ENCODE data around the gene CLIP3.
A peak's percentile ranks its signal among the peaks of the same experiment; 100 is the strongest.
"Not testable (repeated sequence)": the region's sequence is repeated elsewhere in the genome, so short reads cannot be mapped to it uniquely, and the experiment has no call there.

Gene CLIP3

DNA sequence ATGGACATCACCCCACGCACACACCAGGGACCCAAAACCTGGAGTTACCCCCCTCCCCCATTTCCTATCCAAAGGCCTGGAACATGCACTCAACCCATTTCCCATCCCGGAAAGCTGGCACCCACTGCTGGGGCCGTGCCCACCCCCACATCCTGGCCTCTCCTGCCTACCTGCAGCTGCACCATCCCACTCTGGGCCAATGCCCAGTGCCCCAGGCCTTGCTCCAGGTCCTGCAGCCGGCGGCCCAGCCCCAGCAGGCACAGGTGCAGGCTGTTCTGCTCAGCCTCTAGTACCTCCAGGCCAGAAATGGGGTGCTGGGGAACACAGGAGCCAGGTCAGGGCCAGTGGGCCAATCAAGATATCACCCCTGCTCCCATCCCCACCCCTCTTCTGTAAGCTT is 25.7 kb downstream of the CLIP3 start:
- no peak for DNase-seq

DNA sequence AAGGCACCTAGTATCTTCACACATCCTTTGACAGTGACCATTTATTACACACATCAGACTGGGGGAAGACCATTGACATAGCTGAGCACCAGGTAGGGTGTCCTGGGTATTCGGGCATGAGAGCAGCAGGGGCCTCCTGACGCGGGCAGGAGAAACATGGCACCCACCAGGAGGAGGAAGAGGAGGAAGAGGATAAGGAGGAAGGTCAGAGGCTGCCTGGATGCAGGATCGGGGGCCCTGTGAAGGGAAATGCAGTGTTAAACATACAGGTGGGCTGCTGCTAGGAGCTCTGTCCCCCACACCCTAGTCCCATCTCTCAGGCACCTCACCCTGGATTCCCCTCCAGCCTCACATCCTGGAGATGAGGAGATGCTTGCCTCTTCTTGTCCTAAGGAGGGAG is 29.4 kb downstream of the CLIP3 start:
- DNase-seq: no peak

DNA sequence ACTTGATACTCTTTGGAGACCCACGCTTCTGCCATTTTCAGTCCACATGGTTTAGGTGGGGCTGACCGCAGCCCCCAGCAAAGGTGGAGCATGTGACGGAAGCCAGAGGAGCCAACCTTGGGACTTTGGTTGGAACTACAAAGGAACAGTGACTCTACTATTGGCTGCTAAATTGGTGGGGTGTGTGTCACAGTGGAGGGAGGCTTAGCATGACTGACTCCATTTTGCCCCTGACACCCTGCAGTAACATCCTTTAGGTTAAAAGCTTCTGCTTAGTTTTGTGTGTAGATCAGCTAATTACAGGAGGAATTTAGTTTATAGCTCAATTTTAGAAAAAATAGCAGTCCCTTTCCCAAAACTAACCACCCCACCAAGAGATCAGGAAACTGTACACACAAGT is 31.1 kb downstream of the CLIP3 start:
- DNase-seq: no peak

DNA sequence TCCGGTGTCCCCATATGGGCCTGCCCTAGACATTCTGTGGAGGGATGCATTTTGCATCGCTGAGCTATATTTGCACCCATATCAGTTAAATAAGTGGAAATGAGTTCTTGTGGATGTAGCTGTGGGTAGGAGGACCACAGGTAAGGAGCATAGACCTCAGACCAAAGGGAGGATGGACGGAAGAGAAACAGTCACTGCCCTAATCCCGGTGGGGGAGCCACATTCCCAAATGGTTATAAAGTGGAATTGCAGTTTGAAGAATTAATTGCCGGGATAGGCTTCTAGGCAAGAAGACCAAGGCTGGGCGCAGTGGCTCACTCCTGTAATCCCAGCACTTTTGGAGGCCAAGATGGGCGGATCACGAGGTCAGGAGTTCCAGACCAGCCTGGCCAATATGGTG is 35.9 kb downstream of the CLIP3 start:
- DNase-seq: no peak

DNA sequence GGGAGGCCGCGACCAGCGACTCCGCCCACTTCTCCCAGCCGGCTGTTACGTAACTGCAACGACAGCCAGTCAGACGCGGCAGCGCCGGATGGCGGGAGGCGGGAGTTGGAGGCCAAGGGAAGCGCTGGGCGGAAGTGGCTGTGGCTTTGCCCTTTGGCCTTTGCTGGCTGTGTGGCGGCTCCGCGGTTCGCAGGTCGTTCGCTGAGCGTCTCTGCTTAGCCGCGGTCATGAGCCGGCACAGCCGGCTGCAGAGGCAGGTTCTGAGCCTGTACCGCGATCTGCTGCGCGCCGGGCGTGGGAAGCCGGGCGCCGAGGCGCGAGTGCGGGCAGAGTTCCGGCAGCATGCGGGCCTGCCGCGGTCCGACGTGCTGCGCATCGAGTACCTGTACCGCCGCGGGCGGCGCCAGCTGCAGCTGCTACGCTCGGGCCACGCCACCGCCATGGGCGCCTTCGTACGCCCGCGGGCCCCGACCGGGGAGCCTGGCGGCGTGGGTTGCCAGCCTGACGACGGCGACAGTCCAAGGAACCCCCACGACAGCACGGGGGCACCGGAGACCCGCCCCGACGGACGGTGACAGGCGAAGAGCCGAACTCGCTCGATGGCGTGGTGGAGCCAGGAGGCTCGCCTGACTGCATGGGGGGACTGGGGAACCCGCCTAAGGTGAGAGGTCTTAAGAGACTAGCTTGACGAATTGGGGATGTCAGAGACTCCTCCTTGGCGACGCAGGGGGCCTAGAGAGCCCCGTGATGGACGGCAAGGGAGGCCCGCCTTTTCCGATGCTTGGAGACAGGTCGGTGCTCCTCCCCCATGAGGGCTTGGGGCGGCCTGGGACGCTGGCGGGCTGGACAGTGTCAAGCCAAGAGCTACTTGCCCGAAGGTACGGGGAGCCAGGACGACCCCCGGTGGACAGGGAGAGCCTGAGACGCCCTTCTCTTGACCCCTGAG is 37.4 kb downstream of the CLIP3 start, which contains the start of gene SDHAF1:
Gene SDHAF1, plus strand, starts transcription at position 141 of the 946 bp plus-strand sequence. Its CDS starts 87 bp downstream, at position 228.
- DNase-seq: peak; percentile 96

DNA sequence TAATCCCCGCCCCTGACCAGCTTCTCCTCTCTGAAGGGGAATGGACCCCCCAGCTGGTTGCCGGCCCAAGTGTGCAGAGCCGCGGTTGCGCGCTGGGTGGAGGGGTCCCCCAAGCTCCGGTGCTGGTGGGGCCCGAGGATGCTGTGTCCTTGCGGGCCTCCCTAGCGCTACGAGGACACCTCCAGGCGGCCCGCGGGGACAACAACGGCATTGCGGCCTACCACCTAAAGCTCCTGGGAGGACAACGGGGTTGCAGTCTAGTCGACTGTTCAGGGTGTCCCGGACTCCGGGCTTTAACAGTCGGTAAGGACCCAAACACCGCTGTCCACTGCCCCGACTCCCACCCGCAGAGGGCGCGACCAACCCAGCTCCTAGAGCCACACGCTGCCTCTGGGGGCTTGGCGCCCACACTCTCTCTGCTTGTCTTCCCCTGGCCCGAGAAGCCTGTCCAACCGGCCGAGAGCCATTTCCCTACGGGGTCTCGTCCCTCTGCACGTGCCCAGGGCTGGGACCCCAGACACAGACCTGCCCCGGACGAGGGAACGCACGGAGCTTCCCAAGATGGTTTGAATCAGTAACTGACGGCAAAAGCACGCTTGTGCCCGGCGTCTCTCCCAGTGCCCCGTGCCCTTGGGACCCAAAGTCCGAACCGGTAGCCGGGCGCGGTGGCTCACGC is 38.6 kb downstream of the CLIP3 start:
- peak; percentile 65 for DNase-seq

DNA sequence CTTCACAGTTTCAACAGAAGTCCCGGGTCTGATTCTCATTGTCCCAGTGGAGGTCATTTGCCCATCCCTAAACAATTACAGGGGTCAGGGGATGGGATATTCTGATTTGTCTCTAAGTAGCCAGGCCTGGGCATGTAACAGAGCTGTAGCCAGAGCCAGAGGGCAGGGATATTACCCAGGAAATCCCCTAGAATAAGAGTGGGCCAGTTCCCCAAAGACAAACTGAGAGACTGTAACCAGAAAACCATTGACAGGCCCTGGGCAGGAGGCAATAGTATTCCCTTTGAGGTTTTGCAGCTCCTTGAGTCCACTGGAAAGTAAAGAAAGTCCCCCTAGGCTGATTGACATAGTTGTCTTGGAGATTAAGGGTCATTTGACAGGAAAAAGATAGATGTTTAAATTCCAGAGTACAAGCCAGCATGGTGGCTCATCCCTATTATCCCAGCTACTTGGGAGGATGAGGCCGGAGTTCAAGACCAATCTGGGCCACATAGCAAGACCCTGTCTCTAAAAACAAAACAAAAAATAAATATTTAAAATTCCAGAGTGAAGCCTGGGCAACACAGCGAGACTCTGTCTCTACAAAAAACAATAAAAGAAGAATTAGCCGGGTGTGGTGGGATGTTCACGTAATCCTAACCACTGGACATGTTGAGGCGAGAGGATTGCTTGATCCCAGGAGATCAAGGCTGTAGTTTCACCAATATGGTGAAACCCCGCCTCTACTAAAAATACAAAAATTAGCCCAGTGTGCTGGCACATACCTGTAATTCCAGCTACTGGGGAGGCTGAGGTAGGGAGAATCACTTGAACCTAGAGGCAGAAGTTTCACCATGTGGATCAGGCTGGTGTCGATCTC is 39.5 kb downstream of the CLIP3 start:
- no peak for DNase-seq

DNA sequence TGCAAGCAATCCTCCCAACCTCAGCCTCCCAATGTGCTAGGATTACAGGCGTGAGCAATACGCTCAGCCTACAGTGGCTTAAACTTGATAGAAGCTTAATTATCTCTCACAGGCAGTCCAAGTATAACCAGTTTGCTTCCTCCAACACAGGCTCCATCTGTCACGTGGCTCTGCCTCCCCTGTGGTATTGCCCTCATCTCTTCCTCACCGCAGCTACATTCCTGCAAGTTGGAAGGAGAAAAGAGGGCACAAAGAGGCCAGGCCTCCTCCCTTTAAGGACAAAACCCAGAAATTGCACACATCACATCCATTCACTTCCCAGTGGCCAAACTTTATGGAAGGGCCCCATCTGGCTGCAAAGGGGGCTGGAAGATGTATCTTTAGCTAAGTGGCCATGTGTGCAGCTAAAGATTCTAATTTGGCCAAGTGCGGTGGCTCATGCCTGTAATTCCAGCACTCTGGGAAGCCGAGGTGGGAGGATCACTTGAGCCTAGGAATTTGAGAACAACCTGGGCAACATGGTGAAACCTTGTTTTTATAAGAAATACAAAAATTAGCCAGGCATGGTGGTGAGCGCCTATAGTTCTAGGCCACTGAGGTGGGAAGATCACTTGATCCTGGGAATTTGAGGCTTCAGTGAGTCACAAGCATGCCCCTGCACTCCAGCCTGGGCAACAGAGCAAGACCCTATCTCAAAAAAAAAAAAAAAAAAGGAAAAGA is 40.8 kb downstream of the CLIP3 start:
- no peak for DNase-seq

DNA sequence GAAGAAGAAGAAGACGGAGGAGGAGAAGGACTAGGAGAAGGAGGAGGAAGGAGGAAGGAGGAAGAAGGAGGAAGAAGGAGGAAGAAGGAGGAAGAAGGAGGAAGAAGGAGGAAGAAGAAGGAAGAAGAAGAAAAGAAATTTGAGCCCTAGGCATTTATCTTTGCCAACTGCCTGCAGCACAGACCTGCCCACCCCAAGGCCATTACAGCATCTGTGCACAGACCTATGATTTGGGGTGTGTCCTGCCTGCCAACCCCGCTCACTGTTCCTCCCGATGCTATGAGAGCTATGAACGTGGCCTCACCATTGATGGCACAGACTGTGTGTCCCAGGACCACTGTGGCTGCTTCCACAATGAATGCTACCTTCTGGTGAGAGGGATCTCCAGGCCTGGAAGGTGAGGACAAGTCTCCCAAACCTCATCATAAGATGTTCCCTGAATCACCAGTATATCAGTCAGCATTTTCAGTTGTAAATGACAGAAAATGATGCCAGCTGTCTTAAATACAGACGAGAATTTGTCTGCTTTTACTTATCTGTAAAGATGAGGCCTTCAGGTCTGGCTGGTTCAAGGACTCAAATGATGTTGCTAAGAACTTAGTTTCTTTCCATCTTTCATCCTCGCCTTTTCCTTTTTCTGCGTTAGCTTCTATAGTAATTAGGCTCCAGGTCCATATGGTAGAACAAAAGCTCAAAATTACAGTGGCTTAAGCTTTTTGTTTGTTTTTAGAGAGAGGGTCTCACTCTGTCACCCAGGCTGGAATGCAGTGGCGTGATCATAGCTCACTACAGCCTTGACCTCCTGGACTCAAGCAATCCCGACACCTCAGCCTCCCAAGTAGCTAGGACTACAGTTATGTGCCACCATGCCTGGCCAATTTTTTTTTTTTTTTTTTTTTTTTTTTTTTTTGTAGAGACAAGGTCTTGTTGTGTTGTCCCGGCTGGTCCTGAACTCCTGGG is 41.6 kb downstream of the CLIP3 start:
- no peak for DNase-seq

DNA sequence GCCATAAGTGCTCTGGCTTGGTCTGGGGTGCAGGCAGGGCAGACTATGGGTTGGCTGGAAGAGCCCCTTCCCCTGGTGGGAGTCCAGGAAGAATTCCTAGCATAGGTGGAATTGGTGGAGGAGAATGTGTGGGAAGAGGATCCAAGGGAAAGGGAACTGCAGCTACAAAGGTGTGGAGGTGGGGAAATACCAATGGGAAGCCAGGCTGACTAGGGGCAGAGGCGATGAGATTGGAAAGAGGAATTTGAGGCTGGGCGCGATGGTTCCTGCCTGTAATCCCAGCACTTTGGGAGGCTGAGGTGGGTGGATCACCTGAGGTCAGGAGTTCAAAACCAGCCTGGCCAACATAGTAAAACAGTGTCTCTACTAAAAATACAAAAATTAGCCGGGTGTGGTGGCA is 42.5 kb downstream of the CLIP3 start:
- no peak for DNase-seq

DNA sequence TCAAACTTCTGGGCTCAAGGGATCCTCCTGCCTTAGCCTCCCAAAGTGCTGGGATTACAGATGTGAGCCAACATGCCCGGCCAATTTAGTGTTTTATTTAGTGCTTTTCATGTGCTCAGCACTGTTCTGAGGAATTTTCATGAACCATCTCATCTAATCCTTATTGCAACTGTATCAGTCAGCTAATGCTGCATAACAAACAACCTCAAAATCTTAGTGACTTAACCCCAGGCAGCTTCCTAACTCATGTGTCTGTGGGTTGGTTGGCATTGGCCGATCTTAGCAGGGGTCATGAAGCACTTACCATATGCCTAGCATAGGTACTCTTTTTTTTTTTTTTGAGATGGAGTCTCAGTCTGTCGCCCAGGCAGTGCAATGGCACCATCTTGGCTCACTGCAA is 43.8 kb downstream of the CLIP3 start:
- no peak for DNase-seq

DNA sequence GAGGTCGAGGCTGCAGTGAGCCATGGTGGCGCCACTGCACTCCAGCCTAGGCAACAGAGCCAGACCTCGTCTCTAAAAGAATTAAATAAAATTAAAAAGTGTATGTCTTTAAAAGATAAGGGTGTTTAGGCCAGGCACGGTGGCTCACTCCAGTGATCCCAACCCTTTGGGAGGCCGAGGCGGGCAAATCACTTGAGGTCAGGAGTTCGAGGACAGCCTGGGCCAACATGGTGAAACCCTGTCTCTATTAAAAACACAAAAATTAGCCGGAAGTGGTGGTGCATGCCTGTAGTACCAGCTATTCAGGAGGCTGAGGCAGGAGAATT is 45.1 kb downstream of the CLIP3 start:
- no peak for DNase-seq

DNA sequence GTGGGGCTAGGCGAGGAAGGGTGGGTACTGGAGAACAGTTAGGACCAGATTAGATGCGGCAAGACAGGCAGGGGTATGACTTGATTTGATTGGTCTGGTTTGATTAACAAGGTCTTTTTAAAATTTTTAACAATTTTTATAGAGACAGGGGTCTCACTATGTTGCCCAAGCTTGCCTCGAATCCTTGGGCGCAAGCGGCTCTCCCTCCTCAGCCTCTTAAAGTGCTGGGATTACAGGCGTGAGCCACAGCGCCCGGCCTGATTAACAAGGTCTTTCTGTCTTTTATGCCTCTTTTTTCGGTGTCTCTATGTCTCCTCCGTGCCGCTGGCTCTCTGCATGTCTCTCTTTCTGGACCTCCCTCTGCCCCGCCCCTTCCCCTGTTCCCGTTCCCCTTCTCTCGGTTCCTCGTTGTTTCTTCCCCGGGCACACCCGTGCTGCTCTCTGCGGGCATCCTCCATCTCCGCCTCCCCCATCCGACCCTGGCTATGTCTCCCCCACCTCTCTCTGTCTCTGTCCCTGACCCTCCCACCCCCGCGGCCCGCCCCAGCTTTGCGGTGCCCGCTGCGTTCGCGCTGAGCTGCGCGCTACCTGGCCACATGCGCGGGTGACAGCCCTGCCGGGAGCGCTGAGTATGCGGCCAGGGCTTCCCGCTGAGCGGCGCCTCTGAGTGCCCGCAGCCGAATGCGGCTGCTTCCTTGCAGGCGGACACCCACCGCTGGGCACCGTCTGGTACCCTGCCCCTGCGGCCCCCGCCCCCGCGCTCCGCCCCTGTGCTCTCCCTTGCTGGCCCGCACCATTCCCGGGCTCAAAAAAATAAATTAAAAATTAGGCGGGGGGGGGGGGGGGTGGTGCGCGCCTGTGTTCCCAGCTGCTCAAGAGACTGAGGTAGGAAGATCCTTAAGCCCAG is 45.8 kb downstream of the CLIP3 start:
- no peak for DNase-seq

DNA sequence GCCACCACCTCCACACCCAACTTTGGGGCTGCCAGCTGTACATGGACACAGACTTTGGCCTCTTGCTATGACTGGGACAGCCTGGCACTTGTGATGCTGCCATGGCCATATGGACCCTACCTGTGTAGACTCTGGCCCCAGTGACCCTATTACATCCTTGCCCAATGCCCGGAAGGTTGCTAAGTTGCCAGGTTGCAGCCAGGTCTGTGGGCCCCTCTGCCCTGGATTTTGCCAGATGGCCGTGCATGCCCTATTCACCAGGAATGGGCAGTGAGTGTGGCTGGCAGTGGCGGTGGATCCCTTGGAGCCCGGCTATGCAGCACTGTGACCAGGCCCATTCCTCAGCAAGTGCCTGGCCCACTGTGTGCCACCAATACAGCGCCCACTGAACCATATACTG is 46.6 kb downstream of the CLIP3 start:
- DNase-seq: no peak

DNA sequence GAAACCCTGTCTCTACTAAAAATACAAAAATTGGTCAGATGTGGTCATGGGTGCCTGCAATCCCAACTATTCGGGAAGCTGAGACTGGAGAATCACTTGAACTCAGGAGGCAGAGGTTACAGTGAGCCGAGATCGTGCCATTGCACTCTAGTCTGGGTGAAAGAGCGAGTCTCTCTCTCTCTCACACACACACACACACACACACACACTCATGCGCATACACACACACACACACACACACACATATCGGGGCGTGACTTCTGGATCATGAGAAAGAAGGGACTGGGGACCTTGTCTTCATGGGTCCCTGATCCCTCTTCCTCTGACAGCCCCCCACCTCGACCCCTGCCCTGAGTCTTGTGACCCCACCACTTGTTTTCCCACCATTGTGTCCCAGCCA is 49.5 kb downstream of the CLIP3 start:
- DNase-seq: no peak

DNA sequence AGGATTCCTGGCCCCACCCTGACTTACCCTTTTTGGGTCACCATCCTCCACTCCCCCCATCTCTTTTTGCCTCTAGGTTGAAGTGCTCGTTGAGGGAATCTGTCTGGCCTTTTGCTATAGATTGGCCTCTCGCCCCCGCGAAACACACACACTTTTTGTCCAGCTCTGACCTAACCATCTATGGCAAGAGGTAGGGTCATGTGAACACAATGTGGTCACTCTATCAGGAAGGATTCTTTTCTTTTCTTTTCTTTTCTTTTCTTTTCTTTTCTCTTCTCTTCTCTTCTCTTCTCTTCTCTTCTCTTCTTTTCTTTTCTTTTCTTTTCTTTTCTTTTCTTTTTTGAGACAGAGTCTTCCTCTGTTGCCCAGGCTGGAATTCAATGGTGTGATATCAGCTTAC is 51.7 kb downstream of the CLIP3 start:
- not testable (repeated sequence) for DNase-seq

DNA sequence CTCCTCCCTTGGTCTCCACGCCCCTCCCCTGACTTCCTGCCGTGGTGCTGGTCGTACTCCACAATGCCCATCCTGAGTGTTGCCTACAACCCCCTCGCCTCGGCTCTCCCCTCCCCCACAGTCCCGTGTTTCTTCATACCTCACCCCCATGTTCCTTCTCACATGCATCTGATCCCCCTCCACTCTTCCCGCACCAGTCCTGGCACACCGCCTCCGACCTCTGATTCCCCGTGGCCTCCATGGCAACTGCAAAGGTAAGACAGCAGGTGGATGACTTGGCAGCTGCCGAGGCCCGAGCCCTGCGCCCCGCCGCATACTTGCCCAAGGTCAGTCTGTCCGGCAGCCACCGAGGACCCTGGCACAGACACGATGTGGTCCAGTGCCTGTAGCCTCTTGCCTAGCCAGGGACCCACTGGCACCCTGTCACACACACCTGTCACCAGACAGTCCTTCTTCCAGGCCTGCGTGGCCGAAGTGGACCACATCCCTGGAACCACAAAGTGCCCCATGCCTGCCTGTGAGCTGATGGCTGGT is 53.8 kb downstream of the CLIP3 start:
- no peak for DNase-seq

DNA sequence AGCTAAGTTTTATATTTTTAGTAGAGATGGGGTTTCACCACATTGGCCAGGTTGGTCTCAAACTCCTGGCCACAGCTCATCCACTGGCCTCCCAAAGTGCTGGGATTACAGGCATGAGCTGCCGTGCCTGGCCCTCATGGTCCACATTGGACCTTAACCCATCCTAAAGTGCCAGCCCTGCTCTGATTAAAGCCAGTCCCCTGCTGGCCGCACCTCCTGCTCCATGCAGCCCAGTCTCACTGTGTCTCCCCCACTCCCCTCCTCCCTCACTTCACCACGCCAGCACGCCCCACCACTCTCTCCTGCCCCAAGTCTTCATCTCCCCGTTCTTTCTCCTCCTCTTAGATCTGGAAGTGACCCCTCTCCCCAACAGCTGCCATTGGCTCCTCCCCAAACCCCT is 54.4 kb downstream of the CLIP3 start:
- no peak for DNase-seq

DNA sequence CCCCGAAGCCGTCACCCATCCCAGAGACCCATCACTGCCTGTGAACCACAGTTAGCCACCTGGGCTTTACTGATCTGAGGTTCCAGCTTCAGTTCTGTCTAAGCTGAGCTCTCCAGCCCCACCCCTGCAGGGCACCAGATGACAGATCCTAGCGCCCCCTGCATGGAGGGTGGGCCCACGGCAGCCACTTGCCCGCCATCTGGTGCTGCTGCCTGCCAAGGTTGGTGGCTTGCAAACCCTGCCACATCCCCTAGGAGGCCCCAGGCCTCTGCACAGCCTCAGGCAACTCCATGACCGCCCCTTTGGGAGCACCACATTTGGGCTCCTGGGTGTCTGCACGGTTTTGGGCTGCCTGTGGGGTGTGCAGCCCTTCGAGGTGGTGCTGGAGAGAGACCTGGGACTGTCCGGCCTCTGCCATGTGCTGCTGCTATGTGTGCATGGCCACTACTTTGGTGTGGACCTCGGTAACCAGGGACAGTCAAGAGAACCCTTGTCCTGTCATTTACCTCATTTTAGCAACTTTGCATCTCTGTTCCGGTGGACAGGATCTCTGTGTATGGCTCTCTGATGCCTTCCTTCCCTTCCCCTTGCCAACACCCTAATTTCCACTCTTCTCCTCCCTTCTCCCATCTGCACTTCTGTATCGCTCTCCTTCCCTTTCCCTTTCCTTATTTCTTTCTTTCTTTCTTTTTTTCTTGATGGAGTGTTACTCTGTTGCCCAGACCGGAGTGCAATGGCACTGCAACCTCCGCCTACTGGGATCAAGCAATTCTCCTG is 55.0 kb downstream of the CLIP3 start:
- peak; percentile 65 for DNase-seq
